Progenitor cell of endocrine pancreas (in vitro differentiated cells): ENCODE measurements around the gene DPP4. TPM values are rescaled to one million over a fixed set of nuclear protein-coding genes. Genes with fewer than 3 reads are reported as not detected.

Experiments
- DNase-seq: peaks from one replicate; pipeline ENCODE4 v3.0.0; 2021; ENCODE audit warnings: low spot score; ENCODE audit not compliant: unreplicated experiment
- H3K27ac Mint-ChIP-seq: 2 replicates; pipeline ENCODE4 v1.8.0; 2021; ENCODE audit warnings: mild to moderate bottlenecking, moderate library complexity, mixed read lengths
- H3K27me3 Mint-ChIP-seq: 2 replicates; pipeline ENCODE4 v1.8.0; 2021; ENCODE audit warnings: mixed read lengths
- H3K36me3 Mint-ChIP-seq: 2 replicates; pipeline ENCODE4 v1.8.0; 2022; ENCODE audit warnings: mixed read lengths; ENCODE audit not compliant: insufficient read depth
- H3K4me1 Mint-ChIP-seq: 2 replicates; pipeline ENCODE4 v1.8.0; 2021; ENCODE audit warnings: low read depth, mixed read lengths
- H3K4me3 Mint-ChIP-seq: 2 replicates; pipeline ENCODE4 v1.8.0; 2021; ENCODE audit warnings: low read depth, mild to moderate bottlenecking, moderate library complexity, mixed read lengths
- H3K9me3 Mint-ChIP-seq: 2 replicates; pipeline ENCODE4 v1.8.0; 2021; ENCODE audit warnings: low read depth, mixed read lengths
- CTCF ChIP-seq: fragments of 200-600 bp; sonication (generic); IDR thresholded peaks from one replicate; pipeline ENCODE4 v1.5.0; 2021; ENCODE audit warnings: antibody characterized with exemption, mild to moderate bottlenecking; ENCODE audit not compliant: unreplicated experiment
- total RNA-seq: library from RNA; stranded (reverse); gene quantifications from 2 replicates; pipeline ENCODE4 v1.2.1, GENCODE V29; 2021

The DPP4 gene
- total RNA-seq, 1 donor from 2014 or later, result 3.2 TPM

DNA sequence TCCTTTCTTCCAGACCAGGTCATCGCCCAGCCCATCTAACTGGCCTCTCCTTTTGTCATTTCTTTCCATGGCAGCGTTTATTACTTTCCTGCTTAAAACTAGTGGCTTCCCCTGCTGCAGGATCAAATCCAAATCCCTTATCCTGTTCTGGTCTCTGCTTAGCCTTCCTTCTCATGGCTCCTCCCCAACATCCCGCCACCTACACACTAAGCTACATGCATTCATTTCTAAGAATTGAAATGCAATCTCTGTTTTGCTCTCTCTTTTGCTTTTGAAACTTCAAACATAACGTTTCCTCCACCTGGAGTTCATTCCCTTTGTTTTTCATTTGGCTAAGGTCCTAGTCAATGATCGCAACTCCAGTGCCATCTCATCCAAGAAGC lies 18.0 kb upstream of the DPP4 start:
- no peak overlapping the region for H3K4me3 Mint-ChIP-seq
- no peak overlapping the region for H3K27ac Mint-ChIP-seq

DNA sequence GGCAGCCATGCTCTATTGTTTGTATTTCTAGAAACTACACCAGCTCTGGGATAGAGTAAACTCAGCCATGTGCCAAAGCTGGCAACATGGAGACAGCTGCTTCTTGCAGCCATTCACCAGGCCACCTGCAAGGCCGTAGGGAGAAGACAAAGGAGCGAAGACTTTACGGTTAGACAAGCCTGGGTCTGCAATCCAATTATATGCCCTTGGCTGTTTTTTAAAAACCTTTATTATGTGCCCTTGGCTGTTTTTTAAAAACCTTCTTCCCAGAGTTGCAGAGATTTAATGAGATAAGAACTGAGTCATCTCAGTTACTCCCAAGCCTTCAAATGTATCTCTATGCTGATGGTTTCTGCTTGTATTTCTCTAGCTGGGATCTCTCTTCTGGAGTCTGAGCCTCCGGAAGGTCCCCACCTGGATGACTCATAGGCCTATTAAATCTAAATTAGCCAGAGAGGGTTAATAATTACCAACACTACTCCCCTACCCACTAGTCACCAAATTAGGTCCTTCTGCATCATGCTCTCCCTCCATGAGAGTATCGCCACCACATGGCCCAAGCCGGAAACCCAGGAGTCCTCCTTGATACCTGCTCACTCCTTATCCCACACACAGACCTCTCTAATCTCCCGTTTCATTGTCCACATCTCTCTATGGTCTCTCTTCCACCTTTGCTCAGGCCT lies 17.5 kb upstream of the DPP4 start:
- TF ChIP-seq CTCF, result no peak
- H3K4me1 Mint-ChIP-seq, result peaks cover 6% of the 10 kb centered on the region
- H3K9me3 Mint-ChIP-seq, result no peaks in the 10 kb centered on the region
- H3K27me3 Mint-ChIP-seq, result peaks cover 15% of the 10 kb centered on the region
- H3K36me3 Mint-ChIP-seq, result no peaks in the 10 kb centered on the region
- no peak overlapping the region for H3K4me3 Mint-ChIP-seq
- H3K27ac Mint-ChIP-seq, result no peak overlapping the region
- no peak for DNase-seq

More for the DNA sequence above, 18.0 kb upstream of the DPP4 start:
- H3K9me3 Mint-ChIP-seq, result no peaks in the 10 kb centered on the region
- DNase-seq, result no peak
- peaks cover 15% of the 10 kb centered on the region for H3K27me3 Mint-ChIP-seq
- H3K36me3 Mint-ChIP-seq, result no peaks in the 10 kb centered on the region
- H3K4me1 Mint-ChIP-seq, result peaks cover 6% of the 10 kb centered on the region
- TF ChIP-seq CTCF, result no peak

- Mint-ChIP-seq H3K36me3 (no peaks in the 10 kb centered on the region), H3K27ac (no peak overlapping the region), H3K4me3 (no peak overlapping the region), H3K4me1 (peaks cover 10% of the 10 kb centered on the region), H3K9me3 (no peaks in the 10 kb centered on the region), H3K27me3 (peaks cover 19% of the 10 kb centered on the region)
- DNase-seq, result no peak
- no peak for TF ChIP-seq CTCF
These were observed 16.1 kb upstream of the DPP4 start for GRCh38 chr2:162090109-162090508.

GRCh38 chr2:162086904-162087303 lies 12.9 kb upstream of the DPP4 start:
- Mint-ChIP-seq H3K4me1 (peaks cover 13% of the 10 kb centered on the region), H3K27me3 (peaks cover 29% of the 10 kb centered on the region), H3K36me3 (no peaks in the 10 kb centered on the region), H3K9me3 (no peaks in the 10 kb centered on the region), H3K4me3 (no peak overlapping the region), H3K27ac (no peak overlapping the region)
- DNase-seq, result no peak
- no peak for TF ChIP-seq CTCF

DNA sequence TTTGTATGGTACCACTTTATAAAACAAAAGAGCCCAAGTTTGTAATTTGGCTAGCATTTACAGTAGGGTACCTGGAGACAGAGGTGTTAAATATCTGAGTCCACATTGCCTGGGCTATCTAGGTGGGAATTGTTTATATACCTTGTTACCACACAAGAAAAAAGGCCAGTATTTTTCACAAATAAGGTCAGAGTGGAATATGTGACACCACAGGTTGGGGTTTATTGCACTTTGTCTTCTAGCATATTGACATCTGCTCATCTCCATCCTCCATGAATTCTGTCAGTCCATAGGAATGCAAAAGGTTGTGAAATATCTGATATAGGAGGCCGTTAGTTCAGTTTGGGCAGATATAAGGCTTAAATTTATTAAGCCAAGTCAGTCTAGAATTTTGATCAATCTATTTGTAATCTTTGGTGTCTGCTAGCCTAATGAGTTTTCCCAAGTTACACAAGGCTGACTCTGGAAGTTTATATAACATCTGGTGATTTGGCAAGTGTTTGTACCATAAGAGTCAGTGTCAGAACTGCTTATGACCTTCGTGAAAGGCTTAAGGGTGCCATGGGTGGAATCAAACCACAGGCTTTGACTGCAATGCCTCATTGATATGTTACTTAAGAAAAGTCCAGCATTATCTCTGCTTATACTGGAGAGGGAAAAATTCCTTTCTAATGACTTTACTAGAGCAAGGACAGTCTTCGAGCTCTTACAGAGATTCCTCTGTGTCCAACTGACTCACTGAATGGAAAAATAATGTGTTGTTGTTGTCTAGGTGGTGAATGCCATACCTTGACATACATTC lies 11.3 kb upstream of the DPP4 start:
- no peak overlapping the region for H3K27ac Mint-ChIP-seq
- no peaks in the 10 kb centered on the region for H3K9me3 Mint-ChIP-seq
- H3K4me3 Mint-ChIP-seq, result no peak overlapping the region
- no peak for TF ChIP-seq CTCF
- peaks cover 37% of the 10 kb centered on the region for H3K27me3 Mint-ChIP-seq
- H3K4me1 Mint-ChIP-seq, result peaks cover 8% of the 10 kb centered on the region
- no peaks in the 10 kb centered on the region for H3K36me3 Mint-ChIP-seq
- DNase-seq, result no peak
